Neural progenitor cell (in vitro differentiated cells): ENCODE measurements around the gene TTC23L. TPM values are rescaled to one million over a fixed set of nuclear protein-coding genes. Genes with fewer than 3 reads are reported as not detected.

Source experiments
- DNase-seq: peaks from one replicate; pipeline ENCODE4 v3.0.0-alpha.2; 2016; ENCODE audit warnings: low spot score
- H2AFZ ChIP-seq: fragments of 200-600 bp; sonication (generic); replicated peaks from 2 replicates; pipeline ENCODE4 v1.6.1; 2016; ENCODE audit warnings: antibody characterized with exemption
- H3F3A ChIP-seq: fragments of 200-600 bp; sonication (generic); 2 replicates; pipeline ENCODE4 v1.6.1; 2016; ENCODE audit warnings: antibody characterized with exemption, low read depth
- H3K27ac ChIP-seq: fragments of 200-600 bp; sonication (generic); 2 replicates; pipeline ENCODE4 v1.5.1; 2016; ENCODE audit warnings: mild to moderate bottlenecking
- H3K27me3 ChIP-seq: fragments of 200-600 bp; sonication (generic); 2 replicates; pipeline ENCODE4 v1.6.1; 2016; ENCODE audit warnings: mild to moderate bottlenecking, moderate library complexity
- H3K36me3 ChIP-seq: fragments of 200-600 bp; sonication (generic); 2 replicates; pipeline ENCODE4 v1.5.1; 2016
- H3K4me1 ChIP-seq: fragments of 200-600 bp; sonication (generic); 2 replicates; pipeline ENCODE4 v1.6.1; 2016; ENCODE audit warnings: mixed run types
- H3K4me2 ChIP-seq: fragments of 200-600 bp; sonication (generic); 2 replicates; pipeline ENCODE4 v1.6.1; 2016
- H3K4me3 ChIP-seq: fragments of 200-600 bp; sonication (generic); 2 replicates; pipeline ENCODE4 v1.5.1; 2016
- H3K79me2 ChIP-seq: fragments of 200-600 bp; sonication (generic); 2 replicates; pipeline ENCODE4 v1.6.1; 2016; ENCODE audit warnings: low read depth
- H3K9ac ChIP-seq: fragments of 200-600 bp; sonication (generic); 2 replicates; pipeline ENCODE4 v1.6.1; 2016
- H3K9me3 ChIP-seq: fragments of 200-600 bp; sonication (generic); 2 replicates; pipeline ENCODE4 v1.5.1; 2016; ENCODE audit warnings: low read depth
- H4K20me1 ChIP-seq: fragments of 200-600 bp; sonication (generic); 2 replicates; pipeline ENCODE4 v1.6.1; 2016; ENCODE audit warnings: low read depth
- H3K27ac Mint-ChIP-seq: 3 replicates; pipeline ENCODE4 v1.8.0; 2021; ENCODE audit warnings: mixed read lengths
- H3K27me3 Mint-ChIP-seq: 2 replicates; pipeline ENCODE4 v1.8.0; 2022; ENCODE audit warnings: low read depth, mild to moderate bottlenecking, inconsistent platforms, moderate library complexity, mixed read lengths; ENCODE audit not compliant: insufficient read depth
- H3K36me3 Mint-ChIP-seq: 3 replicates; pipeline ENCODE4 v1.8.0; 2021; ENCODE audit warnings: mixed read lengths
- H3K4me1 Mint-ChIP-seq: 3 replicates; pipeline ENCODE4 v1.8.0; 2021; ENCODE audit warnings: mixed read lengths
- H3K4me3 Mint-ChIP-seq: 3 replicates; pipeline ENCODE4 v1.8.0; 2021; ENCODE audit warnings: mild to moderate bottlenecking, moderate library complexity, mixed read lengths
- H3K9me3 Mint-ChIP-seq: 3 replicates; pipeline ENCODE4 v1.8.0; 2020; ENCODE audit warnings: mixed read lengths
- CTCF ChIP-seq: fragments of 200-600 bp; sonication (generic); IDR thresholded peaks from 2 replicates; pipeline ENCODE4 v1.5.1; 2017; ENCODE audit warnings: antibody characterized with exemption, mild to moderate bottlenecking
- EZH2 ChIP-seq: fragments of 200-600 bp; sonication (generic); IDR thresholded peaks from 2 replicates; pipeline ENCODE4 v1.6.1; 2017; ENCODE audit warnings: antibody characterized with exemption, mild to moderate bottlenecking, moderate library complexity
- EZH2phosphoT487 ChIP-seq: fragments of 200-600 bp; sonication (generic); IDR thresholded peaks from 2 replicates; pipeline ENCODE4 v1.6.1; 2017; ENCODE audit warnings: antibody characterized with exemption
- total RNA-seq: library from RNA; depleted of rRNA; stranded (reverse); fragments of >200 nt; gene quantifications from 2 replicates; pipeline ENCODE4 v1.2.3, GENCODE V29; 2015; ENCODE audit warnings: low replicate concordance

The TTC23L gene
- total RNA-seq, 1 donor from 2014 or later = 1.3 TPM

- Mint-ChIP-seq H3K9me3 (no peaks in the 10 kb centered on the region), H3K4me1 (peaks cover 15% of the 10 kb centered on the region), H3K27ac (no peak overlapping the region), H3K36me3 (peaks cover 17% of the 10 kb centered on the region), H3K4me3 (no peak overlapping the region), H3K27me3 (peaks cover under 1% of the 10 kb centered on the region)
- DNase-seq = no peak
- Histone ChIP-seq H4K20me1 (peaks cover 17% of the 10 kb centered on the region), H3K4me2 (no peak overlapping the region), H3K79me2 (peaks cover 22% of the 10 kb centered on the region), H3K9ac (no peak overlapping the region), H3K27ac (no peak overlapping the region), H3K9me3 (no peaks in the 10 kb centered on the region), H3K4me3 (no peak overlapping the region), H3F3A (peaks cover 67% of the 10 kb centered on the region), H3K36me3 (peaks cover 29% of the 10 kb centered on the region), H3K27me3 (no peaks in the 10 kb centered on the region), H3K4me1 (peaks cover 13% of the 10 kb centered on the region), H2AFZ (no peak overlapping the region)
- TF ChIP-seq CTCF = no peak
- no peak for TF ChIP-seq EZH2phosphoT487
- no peak for TF ChIP-seq EZH2
Observed at GRCh38 chr5:34926318-34926888, 87.4 kb downstream of the TTC23L start.

GRCh38 chr5:34927785-34928184, 88.8 kb downstream of the TTC23L start:
- H3K36me3 ChIP-seq = peaks cover 20% of the 10 kb centered on the region
- peaks cover 30% of the 10 kb centered on the region for H3K79me2 ChIP-seq
- H3K4me3 Mint-ChIP-seq = no peak overlapping the region
- no peaks in the 10 kb centered on the region for H3K9me3 Mint-ChIP-seq
- peaks cover 15% of the 10 kb centered on the region for H4K20me1 ChIP-seq
- H3K36me3 Mint-ChIP-seq = peaks cover 15% of the 10 kb centered on the region
- peaks cover 62% of the 10 kb centered on the region for H3F3A ChIP-seq
- no peak overlapping the region for H3K4me2 ChIP-seq
- TF ChIP-seq EZH2phosphoT487 (no peak), CTCF (no peak), EZH2 (no peak)
- H3K4me1 Mint-ChIP-seq = peaks cover 20% of the 10 kb centered on the region
- peaks cover 13% of the 10 kb centered on the region for H3K4me1 ChIP-seq
- H2AFZ ChIP-seq = no peak overlapping the region
- H3K9me3 ChIP-seq = no peaks in the 10 kb centered on the region
- H3K4me3 ChIP-seq = no peak overlapping the region
- no peak overlapping the region for H3K27ac ChIP-seq
- H3K27me3 Mint-ChIP-seq = no peaks in the 10 kb centered on the region
- H3K27ac Mint-ChIP-seq = no peak overlapping the region
- no peaks in the 10 kb centered on the region for H3K27me3 ChIP-seq
- no peak for DNase-seq
- H3K9ac ChIP-seq = no peak overlapping the region

GRCh38 chr5:34928267-34928666, 89.3 kb downstream of the TTC23L start:
- H3K4me1 Mint-ChIP-seq = peaks cover 20% of the 10 kb centered on the region
- H3K4me3 Mint-ChIP-seq = no peak overlapping the region
- peaks cover 13% of the 10 kb centered on the region for H3K36me3 Mint-ChIP-seq
- no peak for DNase-seq
- Histone ChIP-seq H3K36me3 (peaks cover 18% of the 10 kb centered on the region), H3F3A (peaks cover 61% of the 10 kb centered on the region), H3K9ac (no peak overlapping the region), H2AFZ (no peak overlapping the region), H3K4me3 (no peak overlapping the region), H3K4me2 (no peak overlapping the region), H3K4me1 (peaks cover 13% of the 10 kb centered on the region), H3K27ac (no peak overlapping the region), H4K20me1 (peaks cover 15% of the 10 kb centered on the region), H3K27me3 (no peaks in the 10 kb centered on the region), H3K9me3 (no peaks in the 10 kb centered on the region), H3K79me2 (peaks cover 35% of the 10 kb centered on the region)
- TF ChIP-seq EZH2phosphoT487 = no peak
- TF ChIP-seq CTCF = no peak
- H3K27ac Mint-ChIP-seq = no peak overlapping the region
- no peaks in the 10 kb centered on the region for H3K9me3 Mint-ChIP-seq
- no peaks in the 10 kb centered on the region for H3K27me3 Mint-ChIP-seq
